H9 (cell line): ENCODE data around the gene HHLA2. TPM values are rescaled to one million over a fixed set of nuclear protein-coding genes. Genes with fewer than 3 reads are reported as not detected.

Source experiments
- DNase-seq: peaks from one replicate; pipeline ENCODE4 v3.0.0-alpha.2; 2017
- H2AFZ ChIP-seq: one replicate; pipeline ENCODE4 v1.6.1; 2013; ENCODE audit warnings: mild to moderate bottlenecking, low read length, control low read depth, moderate library complexity
- H2AK5ac ChIP-seq: 2 replicates; pipeline ENCODE4 v1.6.1; 2013; ENCODE audit warnings: low read length, control low read depth, mixed read lengths; ENCODE audit not compliant: insufficient read length
- H2BK120ac ChIP-seq: one replicate; pipeline ENCODE4 v1.6.1; 2013; ENCODE audit warnings: low read depth, mild to moderate bottlenecking, low read length, control low read depth, inconsistent platforms; ENCODE audit not compliant: poor library complexity, severe bottlenecking
- H2BK12ac ChIP-seq: 2 replicates; pipeline ENCODE4 v1.6.1; 2013; ENCODE audit warnings: low read length, control low read depth, mixed read lengths, low read depth; ENCODE audit not compliant: insufficient read length
- H2BK15ac ChIP-seq: 2 replicates; pipeline ENCODE4 v1.6.1; 2013; ENCODE audit warnings: low read depth, low read length, control low read depth
- H2BK20ac ChIP-seq: one replicate; pipeline ENCODE4 v1.6.1; 2013; ENCODE audit warnings: low read depth, mild to moderate bottlenecking, low read length, control low read depth, inconsistent platforms; ENCODE audit not compliant: poor library complexity, severe bottlenecking
- H2BK5ac ChIP-seq: 2 replicates; pipeline ENCODE4 v1.6.1; 2013; ENCODE audit warnings: low read length, control low read depth, mixed read lengths; ENCODE audit not compliant: insufficient read length
- H3K14ac ChIP-seq: 2 replicates; pipeline ENCODE4 v1.6.1; 2013; ENCODE audit warnings: low read length, control low read depth; ENCODE audit not compliant: insufficient read depth
- H3K18ac ChIP-seq: 2 replicates; pipeline ENCODE4 v1.6.1; 2013; ENCODE audit warnings: low read depth, mild to moderate bottlenecking, mixed read lengths, low read length, control low read depth; ENCODE audit not compliant: insufficient read length
- H3K23ac ChIP-seq: 2 replicates; pipeline ENCODE4 v1.6.1; 2013; ENCODE audit warnings: low read length, control low read depth, mixed read lengths, low read depth; ENCODE audit not compliant: insufficient read length
- H3K23me2 ChIP-seq: 2 replicates; pipeline ENCODE4 v1.6.1; 2013; ENCODE audit warnings: low read depth, mild to moderate bottlenecking, mixed read lengths, low read length, control low read depth; ENCODE audit not compliant: insufficient read length, poor library complexity, severe bottlenecking
- H3K27ac ChIP-seq: 2 replicates; pipeline ENCODE4 v1.5.1; 2013; ENCODE audit warnings: low read length, control low read depth, mixed read lengths, low read depth; ENCODE audit not compliant: insufficient read length
- H3K27me3 ChIP-seq: 2 replicates; pipeline ENCODE4 v1.6.1; 2013; ENCODE audit warnings: low read length, control low read depth, inconsistent platforms; ENCODE audit not compliant: insufficient read depth
- H3K4ac ChIP-seq: 2 replicates; pipeline ENCODE4 v1.6.1; 2013; ENCODE audit warnings: low read depth, mild to moderate bottlenecking, control low read depth, inconsistent platforms, low read length, moderate library complexity
- H3K4me1 ChIP-seq: 2 replicates; pipeline ENCODE4 v1.6.1; 2013; ENCODE audit warnings: low read length, control low read depth, inconsistent platforms; ENCODE audit not compliant: insufficient read depth
- H3K4me2 ChIP-seq: 2 replicates; pipeline ENCODE4 v1.6.1; 2013; ENCODE audit warnings: low read length, control low read depth, mixed read lengths; ENCODE audit not compliant: insufficient read length, insufficient read depth
- H3K56ac ChIP-seq: 2 replicates; pipeline ENCODE4 v1.6.1; 2013; ENCODE audit warnings: low read depth, mild to moderate bottlenecking, mixed read lengths, low read length, control low read depth; ENCODE audit not compliant: insufficient read length
- H3K79me1 ChIP-seq: 2 replicates; pipeline ENCODE4 v1.6.1; 2013; ENCODE audit warnings: low read depth, mild to moderate bottlenecking, moderate library complexity, low read length, control low read depth, inconsistent platforms; ENCODE audit not compliant: insufficient read depth, poor library complexity, severe bottlenecking
- H3K79me2 ChIP-seq: 2 replicates; pipeline ENCODE4 v1.6.1; 2013; ENCODE audit warnings: low read length, control low read depth, inconsistent platforms; ENCODE audit not compliant: insufficient read depth
- H3K9ac ChIP-seq: 2 replicates; pipeline ENCODE4 v1.6.1; 2013; ENCODE audit warnings: low read length, control low read depth, mixed read lengths; ENCODE audit not compliant: insufficient read length; ENCODE audit errors: extremely low read depth
- H3K9me3 ChIP-seq: one replicate; pipeline ENCODE4 v1.6.1; 2013; ENCODE audit warnings: low read depth, low read length, inconsistent platforms; ENCODE audit not compliant: control insufficient read depth
- H3T11ph ChIP-seq: one replicate; pipeline ENCODE4 v1.6.1; 2013; ENCODE audit warnings: mild to moderate bottlenecking, low read length, control low read depth, inconsistent platforms
- H4K20me1 ChIP-seq: one replicate; pipeline ENCODE4 v1.6.1; 2013; ENCODE audit not compliant: control insufficient read depth, insufficient read length, insufficient read depth
- H4K5ac ChIP-seq: 2 replicates; pipeline ENCODE4 v1.6.1; 2013; ENCODE audit warnings: low read depth, mild to moderate bottlenecking, mixed read lengths, low read length, control low read depth; ENCODE audit not compliant: insufficient read length
- H4K8ac ChIP-seq: replicated peaks from 2 replicates; pipeline ENCODE4 v1.6.1; 2013; ENCODE audit warnings: low read length, control low read depth, mixed read lengths, low read depth; ENCODE audit not compliant: insufficient read length
- H4K91ac ChIP-seq: 2 replicates; pipeline ENCODE4 v1.6.1; 2013; ENCODE audit warnings: low read depth, mild to moderate bottlenecking, moderate library complexity, mixed read lengths, low read length, control low read depth; ENCODE audit not compliant: insufficient read length
- H3K27ac Mint-ChIP-seq, 3 experiments: 2 replicates in 2 of 3; 3 replicates in 1 of 3; pipeline ENCODE4 v1.8.0; 2020 to 2021; ENCODE audit warnings: mixed read lengths in 3 of 3, mild to moderate bottlenecking in 1 of 3, moderate library complexity in 1 of 3
- H3K27me3 Mint-ChIP-seq: 2 replicates; pipeline ENCODE4 v1.8.0; 2021; ENCODE audit warnings: low read depth, mild to moderate bottlenecking, moderate library complexity, mixed read lengths
- H3K36me3 Mint-ChIP-seq, 3 experiments: 2 replicates in 2 of 3; 3 replicates in 1 of 3; pipeline ENCODE4 v1.8.0; 2020 to 2021; ENCODE audit warnings: low read depth in 3 of 3, mixed read lengths in 3 of 3; ENCODE audit not compliant: insufficient read depth in 1 of 3
- H3K4me1 Mint-ChIP-seq, 2 experiments: 2 replicates each; pipeline ENCODE4 v1.8.0; 2020; ENCODE audit warnings: mixed read lengths in 2 of 2
- H3K4me3 Mint-ChIP-seq, 2 experiments: 2 replicates in 1 of 2; 3 replicates in 1 of 2; pipeline ENCODE4 v1.8.0; 2020 to 2021; ENCODE audit warnings: mild to moderate bottlenecking in 2 of 2, mixed read lengths in 2 of 2, moderate library complexity in 1 of 2
- H3K9me3 Mint-ChIP-seq, 2 experiments: 2 replicates in 1 of 2; 3 replicates in 1 of 2; pipeline ENCODE4 v1.8.0; 2020; ENCODE audit warnings: mild to moderate bottlenecking in 2 of 2, mixed read lengths in 2 of 2, moderate library complexity in 1 of 2
- WGBS: extraction: QIAGEN DNeasy Blood & Tissue Kit; methylation state at CpG from one replicate; pipeline ENCODE4 v1.1.7; 2013; ENCODE audit warnings: missing lambda C conversion rate, low lambda C conversion rate, mixed read lengths; ENCODE audit not compliant: insufficient read length; ENCODE audit errors: extremely low coverage; 5-methylcytosine and 5-hydroxymethylcytosine counted together
- total RNA-seq: library from RNA; stranded (reverse); gene quantifications from 2 replicates; pipeline ENCODE4 v1.2.1, GENCODE V29; 2021
- TF ChIP-seq, protein P1 (sequence below): fragments of 200-600 bp; sonication (generic); conservative IDR thresholded peaks from 3 replicates; pipeline ENCODE4 v1.8.0; 2021; ENCODE audit warnings: antibody characterized with exemption, mild to moderate bottlenecking

The HHLA2 gene
- total RNA-seq, 1 experiment from 2014 or later = not detected

DNA sequence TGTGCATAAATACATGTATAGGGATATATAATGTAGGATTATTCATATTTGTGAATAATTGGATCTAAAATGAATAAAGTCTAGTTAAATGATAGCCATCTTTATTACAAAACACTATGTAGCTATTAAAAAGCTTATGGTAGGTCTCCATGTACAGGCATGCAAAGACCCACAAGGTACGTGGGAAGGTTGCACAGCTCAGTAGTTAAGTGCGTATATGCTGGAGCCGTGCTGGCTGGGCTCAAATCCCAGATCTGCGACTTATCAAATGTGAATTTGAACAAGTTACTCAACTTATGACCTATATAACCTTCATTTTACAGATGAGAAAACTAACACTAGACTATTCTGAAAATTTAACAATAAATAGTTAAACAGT lies 113.4 kb downstream of the HHLA2 start:
- TF ChIP-seq, protein P1, sequence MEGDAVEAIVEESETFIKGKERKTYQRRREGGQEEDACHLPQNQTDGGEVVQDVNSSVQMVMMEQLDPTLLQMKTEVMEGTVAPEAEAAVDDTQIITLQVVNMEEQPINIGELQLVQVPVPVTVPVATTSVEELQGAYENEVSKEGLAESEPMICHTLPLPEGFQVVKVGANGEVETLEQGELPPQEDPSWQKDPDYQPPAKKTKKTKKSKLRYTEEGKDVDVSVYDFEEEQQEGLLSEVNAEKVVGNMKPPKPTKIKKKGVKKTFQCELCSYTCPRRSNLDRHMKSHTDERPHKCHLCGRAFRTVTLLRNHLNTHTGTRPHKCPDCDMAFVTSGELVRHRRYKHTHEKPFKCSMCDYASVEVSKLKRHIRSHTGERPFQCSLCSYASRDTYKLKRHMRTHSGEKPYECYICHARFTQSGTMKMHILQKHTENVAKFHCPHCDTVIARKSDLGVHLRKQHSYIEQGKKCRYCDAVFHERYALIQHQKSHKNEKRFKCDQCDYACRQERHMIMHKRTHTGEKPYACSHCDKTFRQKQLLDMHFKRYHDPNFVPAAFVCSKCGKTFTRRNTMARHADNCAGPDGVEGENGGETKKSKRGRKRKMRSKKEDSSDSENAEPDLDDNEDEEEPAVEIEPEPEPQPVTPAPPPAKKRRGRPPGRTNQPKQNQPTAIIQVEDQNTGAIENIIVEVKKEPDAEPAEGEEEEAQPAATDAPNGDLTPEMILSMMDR = no peak
- no peak for DNase-seq
- Histone ChIP-seq H3K9ac (no peak overlapping the region), H2BK12ac (no peak overlapping the region), H4K20me1 (no peaks in the 10 kb centered on the region), H3K23ac (no peak overlapping the region), H3K14ac (no peak overlapping the region), H3K56ac (no peak overlapping the region), H3K79me2 (no peaks in the 10 kb centered on the region), H3K18ac (no peak overlapping the region), H3K79me1 (no peaks in the 10 kb centered on the region), H3K27ac (no peak overlapping the region), H4K8ac (no peak overlapping the region), H2BK15ac (no peak overlapping the region), H2AFZ (no peak overlapping the region), H3T11ph (no peak overlapping the region), H2AK5ac (no peak overlapping the region), H3K27me3 (no peaks in the 10 kb centered on the region), H3K4me1 (peaks cover 2% of the 10 kb centered on the region; the same call in 1 of the 2 replicates), H3K4me2 (no peak overlapping the region), H2BK20ac (no peak overlapping the region), H3K23me2 (no peaks in the 10 kb centered on the region), H2BK120ac (no peak overlapping the region), H3K4ac (no peak overlapping the region), H3K9me3 (no peaks in the 10 kb centered on the region), H4K91ac (no peak overlapping the region), H2BK5ac (no peak overlapping the region), H4K5ac (no peak overlapping the region)
- Mint-ChIP-seq H3K27ac (no peak overlapping the region), H3K27me3 (no peaks in the 10 kb centered on the region), H3K4me1 (peaks cover 15 to 18% of the 10 kb centered on the region in 2 experiments), H3K9me3 (no peaks in the 10 kb centered on the region; a peak in 2 of 5 replicates), H3K36me3 (no peaks in the 10 kb centered on the region; a peak in 1 of 7 replicates), H3K4me3 (no peak overlapping the region)
- WGBS = no CpG with 5 or more reads among the region's 4 CpGs
